Endothelial cell of umbilical vein (primary cell): ENCODE results near the gene CNTN1. TPM values are rescaled to one million over a fixed set of nuclear protein-coding genes. Genes with fewer than 3 reads are reported as not detected.

Experiments
- BruUV-seq: library from RNA; stranded (reverse); fragments of 400-500 nt; replicated peaks from 2 replicates; lab custom pipeline; 2021; lab: Mats Ljungman, UMichigan
- CTCF ChIA-PET: fragments of 300-600, 350-600 bp; sonication (Branson Sonifier 250); formaldehyde crosslinking; loops from one replicate; lab custom pipeline; 2021; ENCODE audit warnings: antibody characterized with exemption, inconsistent platforms; lab: Charles Lee
- POLR2A ChIA-PET: fragments of 300-600, 350-600 bp; sonication (Branson Sonifier 250); formaldehyde crosslinking; loops from one replicate; lab custom pipeline; 2021; ENCODE audit warnings: antibody characterized with exemption, inconsistent platforms; lab: Charles Lee
- DNase-seq: peaks from one replicate; pipeline ENCODE4 v3.0.0-alpha.2; 2011; ENCODE audit warnings: low read depth, low spot score
- FAIRE-seq: peaks from 2 replicates; lab custom pipeline; 2011; peaks lifted over from hg19 to GRCh38; lab: Jason Lieb, UNC
- H2AFZ ChIP-seq: 2 replicates; pipeline ENCODE4 v1.6.0; 2012; ENCODE audit warnings: low read depth, low read length, control low read depth, inconsistent platforms
- H3K27ac ChIP-seq: 2 replicates; pipeline ENCODE4 v1.5.1; 2011; ENCODE audit warnings: low read depth, mild to moderate bottlenecking, control low read depth, low read length, moderate library complexity; ENCODE audit not compliant: insufficient read depth
- H3K27me3 ChIP-seq, 2 experiments: 2 replicates each; pipeline versions ENCODE4 v1.6.0 to v1.6.1; 2011; ENCODE audit warnings: low read length in 2 of 2, mixed read lengths in 1 of 2; ENCODE audit not compliant: control insufficient read depth in 2 of 2, insufficient read depth in 2 of 2
- H3K36me3 ChIP-seq, 2 experiments: 2 replicates in 1 of 2; 3 replicates in 1 of 2; pipeline ENCODE4 v1.5.1; 2011; ENCODE audit warnings: low read length in 2 of 2, mild to moderate bottlenecking in 1 of 2, moderate library complexity in 1 of 2; ENCODE audit not compliant: control insufficient read depth in 2 of 2, insufficient read depth in 2 of 2; ENCODE audit errors: extremely low read depth in 1 of 2
- H3K4me1 ChIP-seq: 3 replicates; pipeline ENCODE4 v1.5.1; 2011; ENCODE audit warnings: mild to moderate bottlenecking, low read length; ENCODE audit not compliant: control insufficient read depth, insufficient read depth; ENCODE audit errors: extremely low read depth
- H3K4me2 ChIP-seq: 2 replicates; pipeline ENCODE4 v1.6.1; 2011; ENCODE audit warnings: low read length, control low read depth, mixed read lengths; ENCODE audit not compliant: insufficient read depth
- H3K4me3 ChIP-seq, 3 experiments: fragments of 200-600 bp in 1 of 3; sonication (generic), shearing (Covaris generic) in 1 of 3; replicated peaks in 1 of 3; 2 replicates each; pipeline ENCODE4 v1.5.1; 2011 to 2016; ENCODE audit warnings: control low read depth in 3 of 3, low read length in 3 of 3, mild to moderate bottlenecking in 2 of 3, inconsistent platforms in 1 of 3, low read depth in 1 of 3, moderate library complexity in 1 of 3; ENCODE audit not compliant: insufficient read depth in 1 of 3
- H3K79me2 ChIP-seq: 2 replicates; pipeline ENCODE4 v1.6.0; 2012; ENCODE audit warnings: low read length, inconsistent platforms; ENCODE audit not compliant: control insufficient read depth, insufficient read depth
- H3K9ac ChIP-seq: replicated peaks from 2 replicates; pipeline ENCODE3; 2011; ENCODE audit warnings: low read length, control low read depth; ENCODE audit not compliant: insufficient read depth; ENCODE audit errors: extremely low read depth
- H3K9me1 ChIP-seq: replicated peaks from 3 replicates; pipeline ENCODE4 v1.6.0; 2011; ENCODE audit warnings: mild to moderate bottlenecking, low read length; ENCODE audit not compliant: control insufficient read depth, insufficient read depth; ENCODE audit errors: extremely low read depth
- H3K9me3 ChIP-seq: replicated peaks from 2 replicates; pipeline ENCODE4 v1.5.1; 2012; ENCODE audit warnings: low read length, inconsistent platforms; ENCODE audit not compliant: control insufficient read depth, insufficient read depth
- H4K20me1 ChIP-seq: replicated peaks from 2 replicates; pipeline ENCODE3; 2011; ENCODE audit warnings: mild to moderate bottlenecking, low read length; ENCODE audit not compliant: control insufficient read depth, insufficient read depth; ENCODE audit errors: extremely low read depth
- CTCF ChIP-seq, 2 donors: IDR thresholded peaks; 1 replicate in 1 of 2; 2 replicates in 1 of 2; pipeline ENCODE4 v1.5.1; 2011; ENCODE audit warnings: low read length in 2 of 2, mild to moderate bottlenecking in 2 of 2, moderate library complexity in 2 of 2, control low read depth in 1 of 2, inconsistent platforms in 1 of 2, low read depth in 1 of 2; ENCODE audit not compliant: insufficient read depth in 1 of 2; ENCODE audit errors: extremely low read depth in 1 of 2
- EZH2 ChIP-seq: IDR thresholded peaks from 2 replicates; pipeline ENCODE4 v1.6.1; 2012; ENCODE audit warnings: borderline replicate concordance, low read depth, mild to moderate bottlenecking, moderate library complexity, low read length, inconsistent platforms; ENCODE audit not compliant: severe bottlenecking
- FOS ChIP-seq: IDR thresholded peaks from 2 replicates; pipeline ENCODE4 v1.6.1; 2011; ENCODE audit warnings: mild to moderate bottlenecking, low read length, moderate library complexity, borderline replicate concordance; ENCODE audit not compliant: insufficient read depth
- GATA2 ChIP-seq: IDR thresholded peaks from 2 replicates; pipeline ENCODE4 v1.7.0; 2011; ENCODE audit warnings: low read depth, mild to moderate bottlenecking, moderate library complexity, mixed read lengths, low read length; ENCODE audit not compliant: insufficient read length, insufficient read depth
- JUN ChIP-seq: IDR thresholded peaks from 2 replicates; pipeline ENCODE4 v1.6.1; 2011; ENCODE audit warnings: borderline replicate concordance, low read depth; ENCODE audit not compliant: insufficient read length, insufficient read depth
- MAX ChIP-seq: IDR thresholded peaks from 2 replicates; pipeline ENCODE4 v1.6.1; 2011; ENCODE audit not compliant: insufficient read depth, insufficient read length
- MYC ChIP-seq: IDR thresholded peaks from one replicate; pipeline ENCODE4 v1.6.1; 2011; ENCODE audit warnings: mild to moderate bottlenecking, low read depth, low read length
- POLR2A ChIP-seq: IDR thresholded peaks from 2 replicates; pipeline ENCODE4 v1.6.1; 2012; ENCODE audit warnings: low read depth, mild to moderate bottlenecking, control low read depth, low read length
- POLR2AphosphoS5 ChIP-seq: IDR thresholded peaks from 2 replicates; pipeline ENCODE4 v1.6.1; 2012; ENCODE audit warnings: low read depth, mild to moderate bottlenecking, control low read depth, low read length, moderate library complexity; ENCODE audit not compliant: insufficient read depth
- dilution Hi-C: fragments of 300-500 bp; cut with MboI; formaldehyde crosslinking; loops from one replicate; pipeline ENCODE4 v1.15.0; 2019; ENCODE audit warnings: low sequenced_read_pairs; ENCODE audit not compliant: extremely low pct_ligation_motif_present
- intact Hi-C: fragments of 100-400 bp; cut with micrococcal nuclease; formaldehyde crosslinking; loops from one replicate; pipeline ENCODE4 v1.10.0; 2022
- polyA plus RNA-seq, 4 experiments: library from polyadenylated mRNA; depleted of rRNA in 3 of 4; stranded (reverse) in 3 of 4; unstranded in 1 of 4; fragments of >200 nt; gene quantifications; 2 replicates each; pipeline versions ENCODE4 v1.2.1 to v1.2.3, GENCODE V29; 2011 to 2012; ENCODE audit warnings: missing spikeins in 1 of 4
- total RNA-seq: library from RNA; stranded (reverse); gene quantifications from 2 replicates; pipeline ENCODE4 v1.2.3, GENCODE V29; 2021

The CNTN1 gene
- total and polyA plus RNA-seq, 2 donors (not counting 3 experiments of a cell fraction or from before 2014, with no cell fraction given), result 0.07 TPM; not detected in 1

- no peak overlapping the region for H2AFZ ChIP-seq
- no peaks in the 10 kb centered on the region for H3K79me2 ChIP-seq
- no peaks in the 10 kb centered on the region for H3K9me1 ChIP-seq
- intact Hi-C loops, result no loop called here
- no peaks in the 10 kb centered on the region for H3K4me1 ChIP-seq
- ChIA-PET POLR2A (no interaction called here), CTCF (interaction anchor here (1.1 kb wide), 1 partner anchor 25 kb away, joined by 3 read pairs; no protein-coding TSS in a partner anchor)
- H3K36me3 ChIP-seq, result no peaks in the 10 kb centered on the region
- no peak overlapping the region for H3K4me3 ChIP-seq
- TF ChIP-seq MAX, result no peak
- no peak for TF ChIP-seq MYC
- no peak for TF ChIP-seq GATA2
- TF ChIP-seq POLR2A, result no peak
- TF ChIP-seq POLR2AphosphoS5, result no peak
- TF ChIP-seq JUN, result no peak
- TF ChIP-seq EZH2, result no peak
- dilution Hi-C loops, result no loop called here
- no peaks in the 10 kb centered on the region for H4K20me1 ChIP-seq
- no peak overlapping the region for H3K4me2 ChIP-seq
- FAIRE-seq (no peak), DNase-seq (no peak)
- H3K9ac ChIP-seq, result no peak overlapping the region
- no peaks in the 10 kb centered on the region for H3K9me3 ChIP-seq
- no TSS peak for BruUV-seq
- H3K27me3 ChIP-seq, result no peaks in the 10 kb centered on the region
- H3K27ac ChIP-seq, result no peak overlapping the region
These were observed 44.6 kb upstream of the CNTN1 start for GRCh38 chr12:40647651-40648050.

- H3K4me3 ChIP-seq, result no peak overlapping the region
- no peak overlapping the region for H2AFZ ChIP-seq
- no TSS peak for BruUV-seq
- H3K27ac ChIP-seq, result no peak overlapping the region
- no peaks in the 10 kb centered on the region for H3K9me3 ChIP-seq
- H3K36me3 ChIP-seq, result no peaks in the 10 kb centered on the region
- no peaks in the 10 kb centered on the region for H3K4me1 ChIP-seq
- intact Hi-C loops, result no loop called here
- ChIA-PET CTCF (interaction anchor here (1.1 kb wide), 1 partner anchor 24 kb away, joined by 3 read pairs; no protein-coding TSS in a partner anchor), POLR2A (no interaction called here)
- FAIRE-seq, result no peak
- DNase-seq, result no peak
- dilution Hi-C loops, result no loop called here
- no peaks in the 10 kb centered on the region for H3K27me3 ChIP-seq
- H3K9me1 ChIP-seq, result no peaks in the 10 kb centered on the region
- H3K4me2 ChIP-seq, result no peak overlapping the region
- H3K79me2 ChIP-seq, result no peaks in the 10 kb centered on the region
- no peak for TF ChIP-seq CTCF (IDR thresholded peaks at IDR 0.05; ENCODE audit: extremely low read depth in 1 of 2, insufficient read depth in 1 of 2, low read depth in 1 of 2, low read length in 2 of 2)
- no peak for TF ChIP-seq MAX
- no peak for TF ChIP-seq MYC
- no peak for TF ChIP-seq EZH2
- no peak for TF ChIP-seq POLR2AphosphoS5
- TF ChIP-seq POLR2A, result no peak
- no peak for TF ChIP-seq FOS
- no peak for TF ChIP-seq GATA2
- TF ChIP-seq JUN, result no peak
- no peaks in the 10 kb centered on the region for H4K20me1 ChIP-seq
- H3K9ac ChIP-seq, result no peak overlapping the region
These were observed 43.7 kb upstream of the CNTN1 start for GRCh38 chr12:40648519-40648918.
